ENCODE data around the gene THEMIS2. TPM values are rescaled to one million over a fixed set of nuclear protein-coding genes. Genes with fewer than 3 reads are reported as not detected.
A peak's percentile ranks its signal among the peaks of the same experiment; 100 is the strongest.
"Not testable (repeated sequence)": the region's sequence is repeated elsewhere in the genome, so short reads cannot be mapped to it uniquely, and the experiment has no call there.

THEMIS2 gene
- total RNA-seq = 10 to 100 TPM; 30.7 to 36.1 TPM
- polyA plus RNA-seq = 10 to 100 TPM in 1 of 2 donors, 1 to 10 TPM in 1; 5.3 to 21.7 TPM
- long read RNA-seq, donor 1, transcript THEMIS2-202 (6 exons, 2,687 nt) = major isoform, 20 of 63 reads
- long read RNA-seq, donor 1, partial matches to known transcripts = 25 of 63 reads
- long read RNA-seq, donor 1, other reads (novel, unspliced or antisense) = 12 of 63 reads
- long read RNA-seq, donor 2, transcript THEMIS2-202 (6 exons, 2,687 nt) = major isoform, 11 of 18 reads
- long read RNA-seq, donor 2, partial matches to known transcripts = 5 of 18 reads
- long read RNA-seq, donor 2, other reads (novel, unspliced or antisense) = 1 of 18 reads

DNA sequence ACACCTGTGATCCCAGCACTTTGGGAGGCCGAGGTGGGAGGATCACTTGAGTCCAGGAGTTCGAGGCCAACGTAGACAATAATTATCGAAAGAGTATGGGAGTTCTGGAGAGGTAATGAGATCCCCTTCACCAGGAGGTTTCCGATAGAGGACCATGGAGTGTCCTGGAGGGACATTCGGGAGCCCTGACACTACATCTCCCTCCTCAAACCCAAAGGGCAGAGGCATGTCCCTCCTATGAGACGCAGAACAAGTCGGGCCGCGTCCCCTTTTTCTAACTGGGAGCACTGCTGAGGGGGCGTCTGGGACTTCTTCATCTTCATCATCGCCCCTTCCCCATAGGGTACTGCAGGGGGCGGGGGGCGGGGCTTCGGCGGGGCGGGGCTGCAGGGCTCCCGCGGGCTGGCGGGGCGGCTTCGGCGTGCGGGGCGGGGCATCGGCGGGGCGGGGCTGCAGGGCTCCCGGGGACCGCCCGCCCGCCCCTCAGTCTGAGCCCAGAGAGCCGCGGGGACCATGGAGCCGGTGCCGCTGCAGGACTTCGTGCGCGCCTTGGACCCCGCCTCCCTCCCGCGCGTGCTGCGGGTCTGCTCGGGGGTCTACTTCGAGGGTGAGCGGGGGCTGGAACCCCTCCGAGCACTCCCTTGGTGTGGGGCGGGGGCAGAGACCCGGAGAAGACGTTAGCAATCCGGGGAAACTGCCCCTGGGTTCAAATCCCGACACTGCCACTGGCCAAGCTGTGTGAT is at the start of gene THEMIS2:
TSS of gene THEMIS2 (plus strand) at position 486 of the 743 bp plus-strand sequence. CDS start at position 514, 28 bp downstream.
- Histone ChIP-seq H3K27ac (ENCODE audit: low read depth in 1 of 2, low read length in 2 of 2) (no peak within 1 kb of the TSS), H3K4me3 (ENCODE audit: low read length in 2 of 2) (peak within 1 kb of the TSS; percentile 29 to 37), H3K36me3 (ENCODE audit: control insufficient read depth in 1 of 2, insufficient read depth in 2 of 2, low read length in 1 of 2) (no peaks in the 10 kb centered on the region), H3K9me3 (ENCODE audit: control insufficient read depth, low read length) (no peaks in the 10 kb centered on the region), H3K4me1 (ENCODE audit: control insufficient read depth in 1 of 2, insufficient read depth in 2 of 2, low read length in 2 of 2) (no peaks in the 10 kb centered on the region), H3K27me3 (ENCODE audit: control insufficient read depth in 1 of 2, insufficient read depth in 2 of 2, low read length in 1 of 2) (no peaks in the 10 kb centered on the region)
- intact Hi-C loops (cut with DNase I) = no loop called here
- WGBS, 2 donors = 9 to 20% methylated on average over 20 to 53 of the region's 53 CpGs
- ATAC-seq (ENCODE audit: low FRiP score) (peak; percentile 81), DNase-seq (peak; percentile 85 to 91)

DNA sequence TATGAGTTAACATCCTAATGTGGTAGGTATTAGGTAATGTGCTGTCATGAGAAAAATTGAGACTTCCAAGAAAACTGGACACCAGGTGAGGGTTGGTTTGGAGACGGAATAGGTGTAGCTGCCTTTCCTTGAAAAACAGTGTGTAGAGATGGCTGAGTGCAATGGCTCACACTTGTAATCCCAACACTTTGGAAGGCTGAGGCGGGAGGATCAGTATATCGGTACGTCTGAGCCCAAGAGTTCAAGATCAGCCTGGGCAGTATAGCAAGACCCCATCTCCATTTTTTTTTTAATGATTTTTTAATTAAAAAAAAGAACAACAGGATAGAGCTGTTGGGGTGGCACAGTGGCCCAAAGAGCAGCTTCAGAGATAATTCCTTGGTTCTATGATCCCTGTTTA is 48.6 kb upstream of the THEMIS2 start:
- DNase-seq = no peak
- no peak for ATAC-seq (ENCODE audit: low FRiP score)
- Histone ChIP-seq H3K27ac (ENCODE audit: low read depth in 1 of 2, low read length in 2 of 2) (no peak overlapping the region), H3K9me3 (ENCODE audit: control insufficient read depth, low read length) (no peaks in the 10 kb centered on the region), H3K27me3 (ENCODE audit: control insufficient read depth in 1 of 2, insufficient read depth in 2 of 2, low read length in 1 of 2) (no peaks in the 10 kb centered on the region), H3K4me3 (ENCODE audit: low read length in 2 of 2) (no peak overlapping the region), H3K4me1 (ENCODE audit: control insufficient read depth in 1 of 2, insufficient read depth in 2 of 2, low read length in 2 of 2) (no peaks in the 10 kb centered on the region), H3K36me3 (ENCODE audit: control insufficient read depth in 1 of 2, insufficient read depth in 2 of 2, low read length in 1 of 2) (peaks cover 0 to 3% of the 10 kb centered on the region in 2 donors)
- 96 to 98% methylated on average over 4 of the region's 4 CpGs for WGBS, 2 donors
- intact Hi-C loops (cut with DNase I) = no loop called here

DNA sequence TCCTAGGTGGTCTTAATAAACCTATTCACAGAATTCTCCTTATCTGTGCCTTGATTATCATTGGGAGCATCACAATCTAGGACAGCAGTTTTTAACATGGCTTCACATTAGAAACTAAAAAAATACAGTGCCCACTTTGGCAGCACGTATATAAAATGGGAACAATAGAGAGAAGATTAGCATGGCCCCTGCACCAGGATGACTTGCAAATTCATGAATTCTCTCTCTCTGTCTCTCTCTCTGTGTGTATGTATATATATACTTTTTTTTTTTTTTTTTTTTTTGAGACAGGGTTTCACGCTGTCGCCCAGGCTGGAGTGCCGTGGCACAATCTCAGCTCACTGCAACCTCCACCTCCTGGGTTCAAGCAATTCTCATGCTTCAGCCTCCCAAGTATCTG is 47.9 kb upstream of the THEMIS2 start:
- Histone ChIP-seq H3K4me3 (ENCODE audit: low read length in 2 of 2) (no peak overlapping the region), H3K27me3 (ENCODE audit: control insufficient read depth in 1 of 2, insufficient read depth in 2 of 2, low read length in 1 of 2) (no peaks in the 10 kb centered on the region), H3K27ac (ENCODE audit: low read depth in 1 of 2, low read length in 2 of 2) (no peak overlapping the region), H3K36me3 (ENCODE audit: control insufficient read depth in 1 of 2, insufficient read depth in 2 of 2, low read length in 1 of 2) (peaks cover 0 to 2% of the 10 kb centered on the region in 2 donors), H3K9me3 (ENCODE audit: control insufficient read depth, low read length) (no peaks in the 10 kb centered on the region), H3K4me1 (ENCODE audit: control insufficient read depth in 1 of 2, insufficient read depth in 2 of 2, low read length in 2 of 2) (no peaks in the 10 kb centered on the region)
- intact Hi-C loops (cut with DNase I) = no loop called here
- no peak for ATAC-seq (ENCODE audit: low FRiP score)
- no peak for DNase-seq
- WGBS, 2 donors = 95 to 97% methylated on average over 3 to 4 of the region's 4 CpGs

DNA sequence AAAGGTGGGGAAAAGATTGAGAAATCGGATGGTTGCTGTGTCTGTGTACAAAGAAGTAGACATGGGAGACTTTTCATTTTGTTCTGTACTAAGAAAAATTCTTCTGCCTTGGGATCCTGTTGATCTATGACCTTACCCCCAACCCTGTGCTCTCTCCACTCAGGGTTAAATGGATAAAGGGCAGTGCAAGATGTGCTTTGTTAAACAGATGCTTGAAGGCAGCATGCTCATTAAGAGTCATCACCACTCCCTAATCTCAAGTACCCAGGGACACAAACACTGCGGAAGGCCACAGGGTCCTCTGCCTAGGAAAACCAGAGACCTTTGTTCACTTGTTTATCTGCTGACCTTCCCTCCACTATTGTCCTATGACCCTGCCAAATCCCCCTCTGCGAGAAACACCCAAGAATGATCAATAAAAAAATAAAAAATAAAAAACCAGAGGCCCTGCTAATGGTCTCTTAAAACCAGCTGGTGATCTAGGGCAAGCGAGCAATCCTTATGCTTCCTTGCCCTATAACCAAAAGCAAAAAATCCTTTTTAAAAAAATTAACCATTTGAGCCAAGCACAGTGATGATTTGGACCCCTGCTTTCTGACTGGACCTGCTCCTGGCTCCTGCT is 42.9 kb upstream of the THEMIS2 start:
- H3K36me3 ChIP-seq (ENCODE audit: control insufficient read depth in 1 of 2, insufficient read depth in 2 of 2, low read length in 1 of 2); H3K4me3 ChIP-seq (ENCODE audit: low read length in 2 of 2); H3K27me3 ChIP-seq (ENCODE audit: control insufficient read depth in 1 of 2, insufficient read depth in 2 of 2, low read length in 1 of 2); H3K27ac ChIP-seq (ENCODE audit: low read depth in 1 of 2, low read length in 2 of 2); DNase-seq; H3K9me3 ChIP-seq (ENCODE audit: control insufficient read depth, low read length); ATAC-seq (ENCODE audit: low FRiP score); intact Hi-C loops (cut with DNase I): not testable (repeated sequence)
- 95% methylated on average over 3 of the region's 4 CpGs for WGBS, 2 donors
- H3K4me1 ChIP-seq (ENCODE audit: control insufficient read depth in 1 of 2, insufficient read depth in 2 of 2, low read length in 2 of 2) = peaks cover 0 to 12% of the 10 kb centered on the region in 2 donors

DNA sequence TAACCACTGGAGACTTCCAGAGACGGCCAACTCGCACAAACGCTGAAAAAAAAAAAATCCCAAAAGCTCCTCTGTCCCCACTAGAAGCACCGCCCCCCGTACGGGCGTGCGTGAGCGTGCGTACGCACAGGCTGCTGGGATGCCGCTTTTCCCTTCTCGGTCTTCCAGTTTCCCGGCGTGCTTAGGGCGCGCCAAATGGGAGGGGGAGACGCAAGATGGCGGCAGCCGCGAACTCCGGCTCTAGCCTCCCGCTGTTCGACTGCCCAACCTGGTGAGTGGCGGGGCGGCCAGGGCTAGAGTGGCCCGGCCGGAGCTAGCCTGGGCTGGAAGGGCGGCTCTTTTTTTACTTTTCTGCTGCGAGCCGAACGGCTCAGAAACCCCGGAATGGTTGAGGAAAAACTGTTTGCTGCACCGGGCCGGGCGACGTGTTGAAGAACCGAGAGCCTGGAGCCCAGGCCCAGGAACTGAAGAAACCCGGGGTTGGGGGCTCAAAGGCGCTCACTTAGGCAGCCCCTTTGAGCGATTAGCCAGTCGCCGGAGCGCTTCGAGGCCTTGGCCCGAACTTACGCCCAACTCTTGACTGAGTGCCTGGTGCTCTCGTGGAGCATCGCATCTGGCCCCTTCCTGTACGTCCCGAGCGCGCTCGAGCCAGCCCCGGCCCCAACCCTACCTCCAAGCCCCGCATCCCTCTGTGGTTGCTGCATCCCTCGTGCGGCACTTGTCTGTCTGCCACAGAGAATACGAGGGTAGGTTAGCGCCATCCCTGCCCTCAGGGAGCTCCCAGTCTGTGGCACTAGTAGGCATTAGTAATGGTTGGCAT is 41.5 kb upstream of the THEMIS2 start, which contains the start of gene PPP1R8:
TSS of gene PPP1R8 (plus strand) at position 162 of the 820 bp plus-strand sequence. CDS start at position 216, 54 bp downstream.
- H3K9me3 ChIP-seq (ENCODE audit: control insufficient read depth, low read length) = no peaks in the 10 kb centered on the region
- no peaks in the 10 kb centered on the region for H3K36me3 ChIP-seq (ENCODE audit: control insufficient read depth in 1 of 2, insufficient read depth in 2 of 2, low read length in 1 of 2)
- H3K4me3 ChIP-seq (ENCODE audit: low read length in 2 of 2) = peak within 1 kb of the TSS; percentile 86 to 96
- H3K27ac ChIP-seq (ENCODE audit: low read depth in 1 of 2, low read length in 2 of 2) = peak within 1 kb of the TSS; percentile 29 to 94
- peaks cover 0 to 12% of the 10 kb centered on the region in 2 donors for H3K4me1 ChIP-seq (ENCODE audit: control insufficient read depth in 1 of 2, insufficient read depth in 2 of 2, low read length in 2 of 2)
- 0% methylated on average over 59 to 60 of the region's 60 CpGs for WGBS, 2 donors
- ATAC-seq (ENCODE audit: low FRiP score) = peak; percentile 99
- no peaks in the 10 kb centered on the region for H3K27me3 ChIP-seq (ENCODE audit: control insufficient read depth in 1 of 2, insufficient read depth in 2 of 2, low read length in 1 of 2)
- peak; percentile 95 to 97 for DNase-seq
- intact Hi-C loops (cut with DNase I) = no loop called here

DNA sequence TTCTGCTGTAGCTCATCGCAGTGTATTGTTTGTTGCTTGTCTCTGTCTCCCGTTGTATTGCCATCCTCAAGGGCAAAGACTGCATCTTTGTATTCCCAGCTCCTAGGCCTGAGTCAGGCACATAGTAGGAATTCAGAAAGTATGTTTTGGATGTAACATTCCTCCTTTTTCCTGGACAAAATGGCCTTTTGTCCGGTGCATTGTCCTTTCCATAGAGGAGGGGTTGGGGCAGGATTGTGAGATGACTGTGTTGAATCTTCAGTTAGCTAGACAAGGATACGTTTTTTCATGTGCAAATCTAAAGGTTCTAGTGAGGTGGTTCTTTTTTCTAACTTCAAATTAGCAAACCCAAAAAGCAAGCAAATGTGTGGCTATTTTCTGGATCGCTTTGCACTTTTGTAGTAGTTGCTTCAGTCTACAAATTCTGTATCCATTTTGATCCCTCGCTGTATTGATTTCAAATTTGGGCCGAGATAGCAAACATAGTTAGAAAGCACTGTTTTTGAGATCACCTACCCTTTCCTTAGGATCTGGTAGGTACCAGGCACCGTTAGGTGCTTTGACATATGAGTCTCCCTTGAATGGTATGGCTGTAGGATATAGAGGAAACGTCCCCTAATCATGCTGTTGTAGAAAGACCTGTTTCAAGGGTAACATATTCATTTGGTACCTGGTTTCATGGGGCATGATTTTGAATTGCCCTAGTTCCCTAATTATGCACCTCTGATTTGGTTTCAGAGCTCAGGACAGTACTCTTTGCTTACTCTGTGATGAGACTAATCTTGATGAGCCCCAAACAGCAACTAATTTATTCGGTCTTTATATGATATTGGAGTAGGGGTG is 40.6 kb upstream of the THEMIS2 start:
- Histone ChIP-seq H3K27me3 (ENCODE audit: control insufficient read depth in 1 of 2, insufficient read depth in 2 of 2, low read length in 1 of 2) (no peaks in the 10 kb centered on the region), H3K4me3 (ENCODE audit: low read length in 2 of 2) (peak overlapping the region in 1 of 2 donors; percentile 96), H3K9me3 (ENCODE audit: control insufficient read depth, low read length) (no peaks in the 10 kb centered on the region), H3K27ac (ENCODE audit: low read depth in 1 of 2, low read length in 2 of 2) (no peak overlapping the region), H3K4me1 (ENCODE audit: control insufficient read depth in 1 of 2, insufficient read depth in 2 of 2, low read length in 2 of 2) (peaks cover 0 to 12% of the 10 kb centered on the region in 2 donors), H3K36me3 (ENCODE audit: control insufficient read depth in 1 of 2, insufficient read depth in 2 of 2, low read length in 1 of 2) (no peaks in the 10 kb centered on the region)
- WGBS, 2 donors = 50% methylated on average over 10 of the region's 10 CpGs
- intact Hi-C loops (cut with DNase I) = no loop called here
- ATAC-seq (ENCODE audit: low FRiP score) = no peak
- no peak for DNase-seq

- ATAC-seq (ENCODE audit: low FRiP score) (no peak), DNase-seq (no peak)
- no peaks in the 10 kb centered on the region for H3K9me3 ChIP-seq (ENCODE audit: control insufficient read depth, low read length)
- peaks cover 0 to 12% of the 10 kb centered on the region in 2 donors for H3K4me1 ChIP-seq (ENCODE audit: control insufficient read depth in 1 of 2, insufficient read depth in 2 of 2, low read length in 2 of 2)
- 78 to 81% methylated on average over 2 of the region's 2 CpGs for WGBS, 2 donors
- no peak overlapping the region for H3K4me3 ChIP-seq (ENCODE audit: low read length in 2 of 2)
- no peak overlapping the region for H3K27ac ChIP-seq (ENCODE audit: low read depth in 1 of 2, low read length in 2 of 2)
- H3K36me3 ChIP-seq (ENCODE audit: control insufficient read depth in 1 of 2, insufficient read depth in 2 of 2, low read length in 1 of 2) = no peaks in the 10 kb centered on the region
- no peaks in the 10 kb centered on the region for H3K27me3 ChIP-seq (ENCODE audit: control insufficient read depth in 1 of 2, insufficient read depth in 2 of 2, low read length in 1 of 2)
- intact Hi-C loops (cut with DNase I) = no loop called here
Observed at GRCh38 chr1:27832762-27833161, 39.6 kb upstream of the THEMIS2 start.
